ENCODE results near the gene MLN.

DNA sequence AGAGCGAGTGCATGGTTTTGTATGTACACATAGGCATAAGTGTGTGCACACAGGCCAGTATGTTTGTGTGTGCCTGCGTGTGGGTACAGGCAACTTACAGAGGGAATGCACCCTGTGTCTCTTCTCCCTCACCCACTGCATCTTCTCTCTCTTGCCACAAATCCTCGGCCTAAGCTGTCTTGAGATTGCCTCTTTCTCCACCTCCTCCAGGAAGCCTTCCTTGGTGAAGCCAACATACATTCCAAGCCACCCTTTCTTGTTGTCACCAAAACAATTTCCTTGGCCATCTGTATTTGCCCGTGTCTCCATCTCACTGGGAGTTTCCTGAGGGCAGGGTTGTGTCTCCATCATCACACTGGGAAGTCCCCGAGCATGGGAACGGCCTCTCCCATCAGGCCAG, 29.8 kb upstream of the MLN start:
- TF ChIP-seq, protein P1, sequence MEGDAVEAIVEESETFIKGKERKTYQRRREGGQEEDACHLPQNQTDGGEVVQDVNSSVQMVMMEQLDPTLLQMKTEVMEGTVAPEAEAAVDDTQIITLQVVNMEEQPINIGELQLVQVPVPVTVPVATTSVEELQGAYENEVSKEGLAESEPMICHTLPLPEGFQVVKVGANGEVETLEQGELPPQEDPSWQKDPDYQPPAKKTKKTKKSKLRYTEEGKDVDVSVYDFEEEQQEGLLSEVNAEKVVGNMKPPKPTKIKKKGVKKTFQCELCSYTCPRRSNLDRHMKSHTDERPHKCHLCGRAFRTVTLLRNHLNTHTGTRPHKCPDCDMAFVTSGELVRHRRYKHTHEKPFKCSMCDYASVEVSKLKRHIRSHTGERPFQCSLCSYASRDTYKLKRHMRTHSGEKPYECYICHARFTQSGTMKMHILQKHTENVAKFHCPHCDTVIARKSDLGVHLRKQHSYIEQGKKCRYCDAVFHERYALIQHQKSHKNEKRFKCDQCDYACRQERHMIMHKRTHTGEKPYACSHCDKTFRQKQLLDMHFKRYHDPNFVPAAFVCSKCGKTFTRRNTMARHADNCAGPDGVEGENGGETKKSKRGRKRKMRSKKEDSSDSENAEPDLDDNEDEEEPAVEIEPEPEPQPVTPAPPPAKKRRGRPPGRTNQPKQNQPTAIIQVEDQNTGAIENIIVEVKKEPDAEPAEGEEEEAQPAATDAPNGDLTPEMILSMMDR (IDR thresholded peaks at IDR 0.05; ENCODE audit: low read depth, low read length, poor library complexity, severe bottlenecking): no peak
- no peak for TF ChIP-seq EZH2phosphoT487 (IDR thresholded peaks at IDR 0.05; ENCODE audit: borderline replicate concordance, low read length)
